ENCODE results near the gene ANO9. TPM values are rescaled to one million over a fixed set of nuclear protein-coding genes. Genes with fewer than 3 reads are reported as not detected.

Gene ANO9
- total RNA-seq, 1 donor, result not detected

- H3K4me1 ChIP-seq (ENCODE audit: insufficient read depth, low read length), result no peaks in the 10 kb centered on the region
- no peak overlapping the region for H3K27ac ChIP-seq (ENCODE audit: low read depth, low read length)
- peaks cover 9% of the 10 kb centered on the region for H3K36me3 ChIP-seq (ENCODE audit: insufficient read depth, low read length)
- H3K79me2 ChIP-seq (ENCODE audit: insufficient read depth, low read length), result peaks cover 12% of the 10 kb centered on the region
- peak; percentile 72 for DNase-seq (ENCODE audit: insufficient read length, low spot score, missing footprints)
- no peaks in the 10 kb centered on the region for H3K9me3 ChIP-seq (ENCODE audit: low read depth, low read length)
- no peak overlapping the region for H2AFZ ChIP-seq (ENCODE audit: low read length)
- H3K4me2 ChIP-seq (ENCODE audit: insufficient read depth, low read length), result no peak overlapping the region
- no peaks in the 10 kb centered on the region for H4K20me1 ChIP-seq (ENCODE audit: insufficient read depth, low read length)
- H3K4me3 ChIP-seq (ENCODE audit: insufficient read depth, low read length), result no peak overlapping the region
- H3K27me3 ChIP-seq (ENCODE audit: insufficient read depth, low read length), result no peaks in the 10 kb centered on the region
- no peak for TF ChIP-seq CTCF (IDR thresholded peaks at IDR 0.05; ENCODE audit: extremely low read depth, low read depth, low read length)
Measured at GRCh38 chr11:487571-488021, 45.8 kb upstream of the ANO9 start.

GRCh38 chr11:486189-486588 is 44.4 kb upstream of the ANO9 start:
- peaks cover 1% of the 10 kb centered on the region for H4K20me1 ChIP-seq (ENCODE audit: insufficient read depth, low read length)
- peaks cover 5% of the 10 kb centered on the region for H3K36me3 ChIP-seq (ENCODE audit: insufficient read depth, low read length)
- H3K27ac ChIP-seq (ENCODE audit: low read depth, low read length), result no peak overlapping the region
- H2AFZ ChIP-seq (ENCODE audit: low read length), result no peak overlapping the region
- no peaks in the 10 kb centered on the region for H3K4me1 ChIP-seq (ENCODE audit: insufficient read depth, low read length)
- H3K4me2 ChIP-seq (ENCODE audit: insufficient read depth, low read length), result no peak overlapping the region
- H3K9me3 ChIP-seq (ENCODE audit: low read depth, low read length), result no peaks in the 10 kb centered on the region
- peak; percentile 54 for DNase-seq (ENCODE audit: insufficient read length, low spot score, missing footprints)
- TF ChIP-seq CTCF (IDR thresholded peaks at IDR 0.05; ENCODE audit: extremely low read depth, low read depth, low read length), result no peak
- H3K27me3 ChIP-seq (ENCODE audit: insufficient read depth, low read length), result no peaks in the 10 kb centered on the region
- peaks cover 12% of the 10 kb centered on the region for H3K79me2 ChIP-seq (ENCODE audit: insufficient read depth, low read length)
- no peak overlapping the region for H3K4me3 ChIP-seq (ENCODE audit: insufficient read depth, low read length)

- Histone ChIP-seq H3K4me1 (ENCODE audit: insufficient read depth, low read length) (no peaks in the 10 kb centered on the region), H3K79me2 (ENCODE audit: insufficient read depth, low read length) (peaks cover 12% of the 10 kb centered on the region), H3K27me3 (ENCODE audit: insufficient read depth, low read length) (no peaks in the 10 kb centered on the region), H3K4me3 (ENCODE audit: insufficient read depth, low read length) (no peak overlapping the region), H2AFZ (ENCODE audit: low read length) (no peak overlapping the region), H3K9me3 (ENCODE audit: low read depth, low read length) (no peaks in the 10 kb centered on the region), H4K20me1 (ENCODE audit: insufficient read depth, low read length) (peaks cover 3% of the 10 kb centered on the region), H3K36me3 (ENCODE audit: insufficient read depth, low read length) (no peaks in the 10 kb centered on the region), H3K27ac (ENCODE audit: low read depth, low read length) (no peak overlapping the region), H3K4me2 (ENCODE audit: insufficient read depth, low read length) (no peak overlapping the region)
- no peak for TF ChIP-seq CTCF (IDR thresholded peaks at IDR 0.05; ENCODE audit: extremely low read depth, low read depth, low read length)
- peak; percentile 27 for DNase-seq (ENCODE audit: insufficient read length, low spot score, missing footprints)
Measured at GRCh38 chr11:484616-485015, 42.8 kb upstream of the ANO9 start.

- DNase-seq (ENCODE audit: insufficient read length, low spot score, missing footprints), result peak; percentile 67
- TF ChIP-seq CTCF (IDR thresholded peaks at IDR 0.05; ENCODE audit: extremely low read depth, low read depth, low read length), result no peak
Measured at GRCh38 chr11:479311-479710, 37.5 kb upstream of the ANO9 start.

More at GRCh38 chr11:479311-479710, 37.5 kb upstream of the ANO9 start:
- H2AFZ ChIP-seq (ENCODE audit: low read length), result no peak overlapping the region
- H3K36me3 ChIP-seq (ENCODE audit: insufficient read depth, low read length), result no peaks in the 10 kb centered on the region
- no peaks in the 10 kb centered on the region for H3K4me1 ChIP-seq (ENCODE audit: insufficient read depth, low read length)
- H3K79me2 ChIP-seq (ENCODE audit: insufficient read depth, low read length), result peaks cover 21% of the 10 kb centered on the region
- H3K27me3 ChIP-seq (ENCODE audit: insufficient read depth, low read length), result no peaks in the 10 kb centered on the region
- H3K27ac ChIP-seq (ENCODE audit: low read depth, low read length), result no peak overlapping the region
- no peak overlapping the region for H3K4me2 ChIP-seq (ENCODE audit: insufficient read depth, low read length)
- H4K20me1 ChIP-seq (ENCODE audit: insufficient read depth, low read length), result peaks cover 3% of the 10 kb centered on the region
- no peak overlapping the region for H3K4me3 ChIP-seq (ENCODE audit: insufficient read depth, low read length)
- H3K9me3 ChIP-seq (ENCODE audit: low read depth, low read length), result no peaks in the 10 kb centered on the region

All from osteoblast (primary cell).